ENCODE measurements around the gene ZNF444.
A peak's percentile ranks its signal among the peaks of the same experiment; 100 is the strongest.

ZNF444 gene

GRCh38 chr19:56136362-56136761 is 4.7 kb upstream of the ZNF444 start:
- Histone ChIP-seq H2AFZ (ENCODE audit: low read depth, low read length) (peak overlapping the region; percentile 23), H3K9me3 (ENCODE audit: low read length) (no peaks in the 10 kb centered on the region), H3K4me3 (ENCODE audit: low read length) (no peak overlapping the region), H3K27me3 (ENCODE audit: insufficient read depth, low read length) (no peaks in the 10 kb centered on the region), H3K4me1 (ENCODE audit: insufficient read depth, low read length) (no peaks in the 10 kb centered on the region), H3K36me3 (ENCODE audit: insufficient read depth, low read length) (no peaks in the 10 kb centered on the region)

- Histone ChIP-seq H3K9me3 (ENCODE audit: low read length) (no peaks in the 10 kb centered on the region), H2AFZ (ENCODE audit: low read depth, low read length) (no peak overlapping the region), H3K4me3 (ENCODE audit: low read length) (no peak overlapping the region), H3K4me1 (ENCODE audit: insufficient read depth, low read length) (peaks cover 7% of the 10 kb centered on the region), H3K27me3 (ENCODE audit: insufficient read depth, low read length) (no peaks in the 10 kb centered on the region), H3K36me3 (ENCODE audit: insufficient read depth, low read length) (no peaks in the 10 kb centered on the region)
Measured at GRCh38 chr19:56137405-56137804, 3.7 kb upstream of the ZNF444 start.

- Histone ChIP-seq H3K36me3 (ENCODE audit: insufficient read depth, low read length) (no peaks in the 10 kb centered on the region), H2AFZ (ENCODE audit: low read depth, low read length) (no peak overlapping the region), H3K4me1 (ENCODE audit: insufficient read depth, low read length) (peaks cover 7% of the 10 kb centered on the region), H3K9me3 (ENCODE audit: low read length) (no peaks in the 10 kb centered on the region), H3K4me3 (ENCODE audit: low read length) (no peak overlapping the region), H3K27me3 (ENCODE audit: insufficient read depth, low read length) (no peaks in the 10 kb centered on the region)
Measured at GRCh38 chr19:56138069-56138468, 3.0 kb upstream of the ZNF444 start.

DNA sequence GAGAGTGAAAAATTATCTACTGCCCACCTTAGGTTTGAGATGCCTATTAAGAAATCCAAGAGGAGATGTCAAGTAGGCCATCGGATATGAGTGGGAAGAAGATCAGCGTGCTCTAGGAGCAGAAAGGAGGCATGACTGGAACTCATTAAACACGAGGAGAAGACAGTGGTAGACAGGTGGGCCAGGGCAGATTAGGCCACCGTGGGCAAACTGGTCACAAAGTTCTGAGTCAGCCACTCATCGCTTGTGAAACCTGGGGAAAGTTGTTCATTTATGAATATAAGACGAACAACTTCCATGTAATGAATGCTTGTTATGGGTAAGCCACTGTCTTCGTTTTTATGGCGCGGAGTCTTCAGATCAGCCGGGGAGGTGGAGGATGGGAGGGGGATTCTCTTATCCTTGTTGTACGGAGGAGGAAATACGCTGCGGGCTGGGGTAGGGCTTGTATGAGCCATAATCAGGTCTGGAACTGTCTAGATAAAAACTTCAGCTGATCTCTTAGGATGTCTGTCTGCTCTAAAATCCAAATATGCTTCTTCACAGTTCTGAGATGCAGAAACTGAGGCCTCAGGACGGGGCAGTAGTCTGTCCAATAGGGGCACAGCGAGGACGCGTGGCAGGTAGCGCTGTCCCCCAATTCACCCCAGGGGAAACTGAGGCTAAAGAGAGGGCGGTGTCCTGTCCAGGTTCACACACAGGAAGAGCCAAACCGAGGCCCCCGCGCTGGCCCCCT is 1.1 kb upstream of the ZNF444 start:
- Histone ChIP-seq H3K9me3 (ENCODE audit: low read length) (no peaks in the 10 kb centered on the region), H2AFZ (ENCODE audit: low read depth, low read length) (peak overlapping the region; percentile 39), H3K27me3 (ENCODE audit: insufficient read depth, low read length) (no peaks in the 10 kb centered on the region), H3K4me3 (ENCODE audit: low read length) (peak overlapping the region; percentile 58), H3K4me1 (ENCODE audit: insufficient read depth, low read length) (peaks cover 7% of the 10 kb centered on the region), H3K36me3 (ENCODE audit: insufficient read depth, low read length) (no peaks in the 10 kb centered on the region)

GRCh38 chr19:56141417-56141993 is 418 bp downstream of the ZNF444 start:
- peaks cover 7% of the 10 kb centered on the region for H3K4me1 ChIP-seq (ENCODE audit: insufficient read depth, low read length)
- H3K36me3 ChIP-seq (ENCODE audit: insufficient read depth, low read length), result peaks cover 3% of the 10 kb centered on the region
- no peak overlapping the region for H2AFZ ChIP-seq (ENCODE audit: low read depth, low read length)
- H3K9me3 ChIP-seq (ENCODE audit: low read length), result no peaks in the 10 kb centered on the region
- peak overlapping the region; percentile 58 for H3K4me3 ChIP-seq (ENCODE audit: low read length)
- no peaks in the 10 kb centered on the region for H3K27me3 ChIP-seq (ENCODE audit: insufficient read depth, low read length)

DNA sequence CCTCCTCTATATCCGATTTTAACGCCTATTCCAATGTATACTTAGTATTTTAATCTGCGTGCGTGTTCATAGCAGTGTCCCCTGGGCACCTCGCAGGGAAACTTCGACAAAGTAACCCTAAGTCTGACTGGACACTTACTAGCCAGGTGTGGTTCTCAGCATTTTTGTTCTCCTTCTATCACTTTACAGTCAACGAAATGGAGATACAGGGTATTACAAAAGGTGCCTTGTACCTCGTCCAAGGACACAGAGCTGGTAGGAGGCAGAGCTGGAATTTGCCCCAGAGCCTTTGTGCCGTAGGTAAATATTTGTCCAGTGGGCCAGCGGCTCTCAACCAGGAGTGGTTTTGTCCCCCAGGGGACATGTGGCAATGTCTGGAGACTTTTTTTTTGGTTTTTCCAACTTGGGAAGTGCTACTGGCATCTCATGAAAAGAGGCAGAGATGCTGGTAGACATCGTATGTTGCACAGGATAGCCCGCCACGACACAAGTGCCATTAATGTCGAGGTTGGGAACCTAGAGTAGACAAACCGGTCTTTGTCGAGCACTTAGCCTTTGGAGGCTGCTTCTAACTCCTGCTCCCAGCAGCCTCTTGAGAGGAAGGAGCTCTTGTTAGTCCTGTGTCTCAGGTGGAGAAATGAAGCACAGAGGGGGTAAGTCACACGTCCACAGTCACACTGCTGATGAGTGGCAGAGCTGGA is 1.1 kb downstream of the ZNF444 start:
- peak overlapping the region; percentile 58 for H3K4me3 ChIP-seq (ENCODE audit: low read length)
- H3K27me3 ChIP-seq (ENCODE audit: insufficient read depth, low read length), result no peaks in the 10 kb centered on the region
- H3K9me3 ChIP-seq (ENCODE audit: low read length), result peaks cover 5% of the 10 kb centered on the region
- peaks cover 7% of the 10 kb centered on the region for H3K4me1 ChIP-seq (ENCODE audit: insufficient read depth, low read length)
- H2AFZ ChIP-seq (ENCODE audit: low read depth, low read length), result no peak overlapping the region
- H3K36me3 ChIP-seq (ENCODE audit: insufficient read depth, low read length), result peaks cover 7% of the 10 kb centered on the region

DNA sequence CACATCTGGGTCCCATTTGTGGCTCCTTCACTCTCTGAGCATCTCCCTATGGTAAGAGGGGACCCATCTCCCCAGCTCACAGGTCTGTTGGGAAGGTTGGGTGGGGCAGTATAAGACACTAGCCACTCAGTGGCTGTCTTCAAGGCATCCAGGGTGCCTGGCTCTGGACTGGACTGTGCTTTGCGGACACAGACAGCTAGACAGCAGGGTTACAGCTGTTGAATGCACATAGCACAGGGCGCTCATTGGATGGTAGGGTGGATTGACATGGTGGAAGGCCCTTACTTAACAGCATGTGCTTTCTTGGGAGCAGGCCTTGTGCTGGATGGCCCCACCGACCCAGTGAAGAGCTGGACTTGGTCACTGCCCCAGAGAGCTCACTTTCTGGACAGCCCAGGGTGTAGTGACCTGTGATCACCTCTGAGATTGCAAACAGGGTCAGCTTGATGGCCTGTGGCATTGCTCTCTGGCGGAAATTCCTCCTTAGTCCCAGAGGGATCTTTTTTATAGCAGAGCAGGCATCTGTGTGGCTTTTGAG is 1.9 kb downstream of the ZNF444 start:
- H2AFZ ChIP-seq (ENCODE audit: low read depth, low read length), result no peak overlapping the region

DNA sequence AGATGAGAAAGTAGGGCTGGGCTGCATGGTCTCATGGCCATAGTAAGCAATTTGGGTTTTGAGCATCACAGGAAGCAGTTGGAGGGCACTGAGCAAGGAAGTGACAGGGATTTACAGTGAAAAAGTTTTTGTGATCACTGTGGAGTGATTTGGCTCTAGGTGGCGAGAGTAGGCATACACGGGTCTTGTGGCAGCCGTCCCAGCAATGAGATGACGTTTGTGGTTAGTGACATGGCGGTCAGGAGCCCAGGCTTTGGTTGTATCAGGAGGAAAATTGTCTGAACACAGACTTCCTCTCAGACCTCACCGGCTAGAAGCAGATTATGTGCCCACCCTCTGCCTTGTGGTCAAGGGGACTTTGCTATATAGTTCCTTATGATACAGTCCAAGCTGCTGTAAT is 3.3 kb downstream of the ZNF444 start:
- Histone ChIP-seq H3K27me3 (ENCODE audit: insufficient read depth, low read length) (no peaks in the 10 kb centered on the region), H2AFZ (ENCODE audit: low read depth, low read length) (no peak overlapping the region), H3K4me1 (ENCODE audit: insufficient read depth, low read length) (peaks cover 7% of the 10 kb centered on the region), H3K36me3 (ENCODE audit: insufficient read depth, low read length) (peaks cover 23% of the 10 kb centered on the region), H3K9me3 (ENCODE audit: low read length) (peaks cover 16% of the 10 kb centered on the region), H3K4me3 (ENCODE audit: low read length) (no peak overlapping the region)

More for the DNA sequence above, 1.9 kb downstream of the ZNF444 start:
- no peak overlapping the region for H3K4me3 ChIP-seq (ENCODE audit: low read length)
- H3K9me3 ChIP-seq (ENCODE audit: low read length), result peaks cover 10% of the 10 kb centered on the region
- H3K27me3 ChIP-seq (ENCODE audit: insufficient read depth, low read length), result no peaks in the 10 kb centered on the region
- peaks cover 7% of the 10 kb centered on the region for H3K4me1 ChIP-seq (ENCODE audit: insufficient read depth, low read length)
- H3K36me3 ChIP-seq (ENCODE audit: insufficient read depth, low read length), result peaks cover 14% of the 10 kb centered on the region

- H2AFZ ChIP-seq (ENCODE audit: low read depth, low read length), result no peak overlapping the region
- H3K27me3 ChIP-seq (ENCODE audit: insufficient read depth, low read length), result no peaks in the 10 kb centered on the region
- H3K4me3 ChIP-seq (ENCODE audit: low read length), result no peak overlapping the region
- peaks cover 23% of the 10 kb centered on the region for H3K36me3 ChIP-seq (ENCODE audit: insufficient read depth, low read length)
- peaks cover 17% of the 10 kb centered on the region for H3K9me3 ChIP-seq (ENCODE audit: low read length)
- peaks cover 7% of the 10 kb centered on the region for H3K4me1 ChIP-seq (ENCODE audit: insufficient read depth, low read length)
Measured at GRCh38 chr19:56144831-56145230, 3.7 kb downstream of the ZNF444 start.

DNA sequence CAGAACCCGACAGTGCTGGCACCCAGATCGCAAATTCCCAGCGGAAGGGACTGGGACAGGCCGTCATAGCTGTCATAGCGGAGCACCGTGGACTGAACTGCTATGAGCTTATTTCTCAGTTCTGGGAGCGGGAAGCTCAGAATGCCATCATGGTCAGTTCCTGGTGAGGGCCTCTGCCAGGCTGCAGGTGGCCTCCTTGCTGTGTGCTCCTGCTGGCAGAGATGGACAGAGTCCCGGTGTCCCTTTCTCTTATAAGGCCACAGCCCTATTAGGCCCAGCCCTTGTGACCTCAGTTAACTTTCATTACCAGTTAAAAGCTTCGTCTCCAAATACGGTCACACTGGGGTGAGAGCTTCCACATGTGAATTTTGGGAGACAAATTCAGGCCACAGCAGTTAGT is 4.6 kb downstream of the ZNF444 start:
- H3K9me3 ChIP-seq (ENCODE audit: low read length), result peaks cover 19% of the 10 kb centered on the region
- peaks cover 7% of the 10 kb centered on the region for H3K4me1 ChIP-seq (ENCODE audit: insufficient read depth, low read length)
- H3K27me3 ChIP-seq (ENCODE audit: insufficient read depth, low read length), result no peaks in the 10 kb centered on the region
- no peak overlapping the region for H3K4me3 ChIP-seq (ENCODE audit: low read length)
- no peak overlapping the region for H2AFZ ChIP-seq (ENCODE audit: low read depth, low read length)
- peaks cover 27% of the 10 kb centered on the region for H3K36me3 ChIP-seq (ENCODE audit: insufficient read depth, low read length)

GRCh38 chr19:56146904-56147303 is 5.8 kb downstream of the ZNF444 start:
- H3K36me3 ChIP-seq (ENCODE audit: insufficient read depth, low read length), result peaks cover 27% of the 10 kb centered on the region
- H3K9me3 ChIP-seq (ENCODE audit: low read length), result peaks cover 19% of the 10 kb centered on the region
- peaks cover 4% of the 10 kb centered on the region for H3K4me1 ChIP-seq (ENCODE audit: insufficient read depth, low read length)
- H2AFZ ChIP-seq (ENCODE audit: low read depth, low read length), result no peak overlapping the region
- H3K27me3 ChIP-seq (ENCODE audit: insufficient read depth, low read length), result no peaks in the 10 kb centered on the region
- H3K4me3 ChIP-seq (ENCODE audit: low read length), result no peak overlapping the region

- Histone ChIP-seq H3K9me3 (ENCODE audit: low read length) (peaks cover 19% of the 10 kb centered on the region), H3K4me1 (ENCODE audit: insufficient read depth, low read length) (no peaks in the 10 kb centered on the region), H2AFZ (ENCODE audit: low read depth, low read length) (no peak overlapping the region), H3K27me3 (ENCODE audit: insufficient read depth, low read length) (no peaks in the 10 kb centered on the region), H3K4me3 (ENCODE audit: low read length) (no peak overlapping the region), H3K36me3 (ENCODE audit: insufficient read depth, low read length) (peaks cover 27% of the 10 kb centered on the region)
Measured at GRCh38 chr19:56147307-56147706, 6.2 kb downstream of the ZNF444 start.

GRCh38 chr19:56148096-56148495 is 7.0 kb downstream of the ZNF444 start:
- Histone ChIP-seq H2AFZ (ENCODE audit: low read depth, low read length) (no peak overlapping the region), H3K4me3 (ENCODE audit: low read length) (no peak overlapping the region), H3K9me3 (ENCODE audit: low read length) (peaks cover 19% of the 10 kb centered on the region), H3K36me3 (ENCODE audit: insufficient read depth, low read length) (peaks cover 27% of the 10 kb centered on the region), H3K27me3 (ENCODE audit: insufficient read depth, low read length) (no peaks in the 10 kb centered on the region), H3K4me1 (ENCODE audit: insufficient read depth, low read length) (no peaks in the 10 kb centered on the region)

Data from neuron (in vitro differentiated cells).